KMS-11 (cell line): ENCODE data around the gene AGBL3.

Experiments
- H2AFZ ChIP-seq: fragments of 200-600 bp; sonication (generic); 2 replicates; pipeline ENCODE4 v1.6.1; 2016; ENCODE audit warnings: antibody characterized with exemption, mixed run types, low read depth
- H3K27ac ChIP-seq: fragments of 200-600 bp; sonication (generic); 2 replicates; pipeline ENCODE4 v1.6.1; 2016; ENCODE audit warnings: mild to moderate bottlenecking, mixed run types
- H3K27me3 ChIP-seq: fragments of 200-600 bp; sonication (generic); 2 replicates; pipeline ENCODE4 v1.6.1; 2017; ENCODE audit warnings: mild to moderate bottlenecking, low read depth, mixed run types, moderate library complexity; ENCODE audit not compliant: insufficient read depth
- H3K36me3 ChIP-seq: fragments of 200-600 bp; sonication (generic); 2 replicates; pipeline ENCODE4 v1.6.1; 2017; ENCODE audit warnings: mild to moderate bottlenecking, mixed run types; ENCODE audit not compliant: insufficient read depth
- H3K4me1 ChIP-seq: fragments of 200-600 bp; sonication (generic); 2 replicates; pipeline ENCODE4 v1.6.1; 2016; ENCODE audit warnings: mild to moderate bottlenecking, low read depth, mixed run types; ENCODE audit not compliant: poor library complexity, severe bottlenecking
- H3K4me2 ChIP-seq: fragments of 200-600 bp; sonication (generic); 2 replicates; pipeline ENCODE4 v1.7.0; 2016; ENCODE audit warnings: mild to moderate bottlenecking, mixed run types
- H3K4me3 ChIP-seq: fragments of 200-600 bp; sonication (generic); IDR thresholded peaks from 2 replicates; pipeline ENCODE4 v1.6.1; 2017; ENCODE audit warnings: low read depth, low read length, mixed read lengths; ENCODE audit not compliant: insufficient read depth
- H3K79me2 ChIP-seq: fragments of 200-600 bp; sonication (generic); 2 replicates; pipeline ENCODE4 v1.6.1; 2016; ENCODE audit warnings: low read depth, mixed run types; ENCODE audit not compliant: insufficient read depth
- H3K9ac ChIP-seq: fragments of 200-600 bp; sonication (generic); 2 replicates; pipeline ENCODE4 v1.6.1; 2016; ENCODE audit warnings: mild to moderate bottlenecking, mixed run types
- H4K20me1 ChIP-seq: fragments of 200-600 bp; sonication (generic); 2 replicates; pipeline ENCODE4 v1.6.1; 2016; ENCODE audit warnings: mild to moderate bottlenecking, mixed run types; ENCODE audit not compliant: insufficient read depth
- CTCF ChIP-seq: fragments of 200-600 bp; sonication (generic); conservative IDR thresholded peaks from 2 replicates; pipeline ENCODE4 v1.6.1; 2017; ENCODE audit warnings: low read depth, mild to moderate bottlenecking, antibody characterized with exemption, low read length, moderate library complexity, mixed read lengths

Gene AGBL3

DNA sequence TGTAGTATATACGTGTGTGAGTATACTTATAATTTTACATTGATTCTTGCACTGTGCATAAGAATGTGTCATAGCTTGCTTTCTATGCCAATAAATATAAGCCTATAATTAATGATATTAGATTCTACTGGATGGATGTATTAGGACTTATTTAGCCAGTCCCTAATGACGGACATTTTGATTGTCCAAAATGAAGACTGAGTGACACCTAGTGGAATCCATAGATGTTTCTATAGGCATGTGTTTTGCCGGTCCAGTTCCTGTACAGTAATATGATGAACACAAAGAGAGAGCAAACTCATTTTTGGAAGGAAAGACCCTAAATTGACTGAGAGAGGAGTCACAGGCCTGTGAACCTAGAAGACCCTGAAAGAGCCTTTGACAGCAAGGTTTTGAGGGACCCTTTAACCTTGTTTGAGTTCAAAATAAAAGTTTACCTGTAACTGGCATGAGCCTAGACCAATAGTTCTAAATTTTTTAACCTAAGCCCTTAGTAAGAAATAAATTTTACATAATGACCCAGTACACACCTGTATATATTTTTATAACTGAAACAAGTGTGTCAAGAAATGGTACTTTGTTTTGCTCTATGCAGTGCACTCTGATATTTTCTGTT lies 42.4 kb upstream of the AGBL3 start:
- no peak overlapping the region for H3K9ac ChIP-seq
- H3K4me2 ChIP-seq = no peak overlapping the region
- H4K20me1 ChIP-seq = no peaks in the 10 kb centered on the region
- no peaks in the 10 kb centered on the region for H3K4me1 ChIP-seq
- no peaks in the 10 kb centered on the region for H3K27me3 ChIP-seq
- H3K4me3 ChIP-seq = no peak overlapping the region
- no peak overlapping the region for H2AFZ ChIP-seq
- no peaks in the 10 kb centered on the region for H3K79me2 ChIP-seq
- no peaks in the 10 kb centered on the region for H3K36me3 ChIP-seq
- TF ChIP-seq CTCF = no peak
- H3K27ac ChIP-seq = no peak overlapping the region

DNA sequence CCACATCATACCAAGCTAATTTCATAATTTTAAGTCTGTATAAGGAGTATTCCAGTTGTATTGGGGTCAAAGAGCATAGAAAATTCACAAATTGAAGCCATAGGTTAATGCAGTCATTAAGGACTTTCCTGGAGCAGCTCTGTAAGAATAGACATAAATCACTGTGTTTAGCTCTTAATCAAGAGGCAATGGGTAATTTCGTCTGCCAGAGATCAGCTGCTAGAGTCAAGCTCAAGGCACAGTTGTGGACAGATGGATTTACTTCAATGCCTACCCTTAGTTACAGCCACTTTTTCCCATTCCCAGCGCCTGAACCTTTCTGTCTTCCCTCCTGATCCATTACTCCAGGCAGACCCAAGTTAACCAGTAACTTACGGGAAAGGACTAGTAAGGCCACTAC lies 40.6 kb upstream of the AGBL3 start:
- Histone ChIP-seq H3K36me3 (no peaks in the 10 kb centered on the region), H2AFZ (no peak overlapping the region), H3K4me2 (no peak overlapping the region), H3K27ac (no peak overlapping the region), H3K79me2 (no peaks in the 10 kb centered on the region), H4K20me1 (no peaks in the 10 kb centered on the region), H3K4me1 (no peaks in the 10 kb centered on the region), H3K9ac (no peak overlapping the region), H3K27me3 (no peaks in the 10 kb centered on the region), H3K4me3 (no peak overlapping the region)
- TF ChIP-seq CTCF = no peak

- no peaks in the 10 kb centered on the region for H4K20me1 ChIP-seq
- H3K36me3 ChIP-seq = no peaks in the 10 kb centered on the region
- no peak overlapping the region for H3K4me2 ChIP-seq
- TF ChIP-seq CTCF = no peak
- H2AFZ ChIP-seq = no peak overlapping the region
- H3K4me1 ChIP-seq = no peaks in the 10 kb centered on the region
- H3K9ac ChIP-seq = no peak overlapping the region
- no peaks in the 10 kb centered on the region for H3K79me2 ChIP-seq
- H3K4me3 ChIP-seq = no peak overlapping the region
- H3K27me3 ChIP-seq = no peaks in the 10 kb centered on the region
- H3K27ac ChIP-seq = no peak overlapping the region
Measured at GRCh38 chr7:134946260-134946659, 40.0 kb upstream of the AGBL3 start.

GRCh38 chr7:134947329-134947728 lies 39.0 kb upstream of the AGBL3 start:
- no peak overlapping the region for H3K4me2 ChIP-seq
- no peak overlapping the region for H3K27ac ChIP-seq
- no peaks in the 10 kb centered on the region for H3K36me3 ChIP-seq
- no peak overlapping the region for H2AFZ ChIP-seq
- no peak for TF ChIP-seq CTCF
- H3K4me3 ChIP-seq = no peak overlapping the region
- H4K20me1 ChIP-seq = no peaks in the 10 kb centered on the region
- no peaks in the 10 kb centered on the region for H3K79me2 ChIP-seq
- H3K9ac ChIP-seq = no peak overlapping the region
- H3K27me3 ChIP-seq = no peaks in the 10 kb centered on the region
- H3K4me1 ChIP-seq = no peaks in the 10 kb centered on the region

- no peak overlapping the region for H3K9ac ChIP-seq
- H3K79me2 ChIP-seq = no peaks in the 10 kb centered on the region
- no peak overlapping the region for H2AFZ ChIP-seq
- no peak for TF ChIP-seq CTCF
- no peaks in the 10 kb centered on the region for H3K36me3 ChIP-seq
- H3K4me2 ChIP-seq = no peak overlapping the region
- H3K4me1 ChIP-seq = no peaks in the 10 kb centered on the region
- H3K4me3 ChIP-seq = no peak overlapping the region
- H4K20me1 ChIP-seq = no peaks in the 10 kb centered on the region
- no peaks in the 10 kb centered on the region for H3K27me3 ChIP-seq
- no peak overlapping the region for H3K27ac ChIP-seq
Measured at GRCh38 chr7:134947831-134948230, 38.5 kb upstream of the AGBL3 start.
